HepG2 (cell line): ENCODE measurements around the gene CHST3.

ENCODE experiments used
- CTCF ChIP-seq: sonication (generic); formaldehyde crosslinking; IDR thresholded peaks from 2 replicates; pipeline ENCODE4 v1.5.0; 2020; ENCODE audit warnings: mild to moderate bottlenecking, missing genetic modification reagents, moderate library complexity
- HMG20B ChIP-seq: conservative IDR thresholded peaks from 2 replicates; pipeline ENCODE4 v1.6.1; 2016; ENCODE audit warnings: missing genetic modification reagents, missing compliant biosample characterization
- POLR2A ChIP-seq, 2 experiments: IDR thresholded peaks; 2 replicates each; pipeline ENCODE4 v1.6.1; 2011; ENCODE audit warnings: low read depth in 2 of 2, low read length in 2 of 2, mild to moderate bottlenecking in 1 of 2, moderate library complexity in 1 of 2; ENCODE audit not compliant: insufficient read depth in 1 of 2
- RFX5 ChIP-seq: IDR thresholded peaks from 2 replicates; pipeline ENCODE4 v1.6.1; 2011; ENCODE audit warnings: low read depth, low read length, improper control_type of control experiment
- SALL2 ChIP-seq: sonication (generic); formaldehyde crosslinking; IDR thresholded peaks from 2 replicates; pipeline ENCODE4 v1.8.1; 2023; ENCODE audit warnings: mild to moderate bottlenecking, missing genetic modification reagents, inconsistent platforms
- SKIL ChIP-seq: sonication (generic); formaldehyde crosslinking; IDR thresholded peaks from 2 replicates; pipeline ENCODE4 v1.8.0; 2022; ENCODE audit warnings: missing genetic modification reagents, mild to moderate bottlenecking, moderate library complexity, borderline replicate concordance
- ZNF275 ChIP-seq: sonication (generic); formaldehyde crosslinking; IDR thresholded peaks from 2 replicates; pipeline ENCODE4 v1.8.0; 2022; ENCODE audit warnings: missing genetic modification reagents, mild to moderate bottlenecking, inconsistent platforms, borderline replicate concordance
- ZNF280D ChIP-seq: sonication (generic); formaldehyde crosslinking; IDR thresholded peaks from 2 replicates; pipeline ENCODE4 v1.5.1; 2020; ENCODE audit warnings: mild to moderate bottlenecking, missing genetic modification reagents
- ZNF619 ChIP-seq: sonication (generic); formaldehyde crosslinking; IDR thresholded peaks from 2 replicates; pipeline ENCODE4 v1.4.0; 2020; ENCODE audit warnings: mild to moderate bottlenecking, missing genetic modification reagents
- ZSCAN22 ChIP-seq: sonication (generic); formaldehyde crosslinking; IDR thresholded peaks from 2 replicates; pipeline ENCODE4 v1.4.0; 2020; ENCODE audit warnings: mild to moderate bottlenecking, missing genetic modification reagents
- ZZZ3 ChIP-seq: sonication (generic); formaldehyde crosslinking; IDR thresholded peaks from 2 replicates; pipeline ENCODE4 v1.4.0; 2020; ENCODE audit warnings: missing genetic modification reagents, mild to moderate bottlenecking, borderline replicate concordance

GRCh38 chr10:72011976-72012512 is 47.8 kb downstream of the CHST3 start:
- TF ChIP-seq ZNF280D (CRISPR knock-in tag) (no peak), ZSCAN22 (no peak), ZNF275 (no peak), SALL2 (no peak), HMG20B (no peak), ZZZ3 (no peak), RFX5 (no peak), SKIL (no peak), CTCF (CRISPR knock-in tag) (no peak), POLR2A (IDR thresholded peaks at IDR 0.05; ENCODE audit: insufficient read depth in 1 of 2, low read depth in 2 of 2, low read length in 2 of 2) (no peak), ZNF619 (CRISPR knock-in tag) (no peak)
